Neural cell (in vitro differentiated cells): ENCODE measurements around the gene RPGRIP1L.

Experiments used
- EP300 ChIP-seq: fragments of 450-650 bp; conservative IDR thresholded peaks from 2 replicates; pipeline ENCODE4 v1.6.1; 2014; ENCODE audit warnings: antibody characterized with exemption, mild to moderate bottlenecking, moderate library complexity; ENCODE audit not compliant: poor library complexity, severe bottlenecking
- RAD21 ChIP-seq: fragments of 450-650 bp; conservative IDR thresholded peaks from 2 replicates; pipeline ENCODE4 v1.6.1; 2014; ENCODE audit warnings: antibody characterized with exemption, mild to moderate bottlenecking, moderate library complexity
- TF ChIP-seq, protein P1 (sequence below): fragments of 450-650 bp; IDR thresholded peaks from 2 replicates; pipeline ENCODE4 v1.5.1; 2014; ENCODE audit warnings: antibody characterized with exemption, mild to moderate bottlenecking, moderate library complexity; ENCODE audit not compliant: poor library complexity, severe bottlenecking

DNA sequence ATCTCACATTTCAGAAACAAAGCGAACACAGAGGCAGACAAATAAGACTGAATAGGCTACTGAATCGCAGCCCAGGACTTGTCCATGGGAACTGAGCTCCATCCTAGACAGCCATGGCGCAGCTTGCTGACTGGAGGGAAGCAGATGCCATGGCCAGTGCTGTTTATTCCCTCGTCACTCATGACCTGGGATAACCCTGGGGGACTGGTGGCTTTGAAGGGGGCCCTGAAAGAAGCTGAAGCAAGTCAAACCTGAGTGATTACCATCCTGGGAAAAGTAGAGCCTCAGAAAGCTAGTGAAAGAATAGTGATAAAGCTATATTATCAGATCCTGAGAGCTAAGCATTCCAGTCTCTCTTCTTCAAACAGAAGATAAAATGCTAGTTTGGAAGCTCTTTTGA lies 94.1 kb downstream of the RPGRIP1L start:
- TF ChIP-seq EP300 (no peak), RAD21 (no peak)
- TF ChIP-seq, protein P1, sequence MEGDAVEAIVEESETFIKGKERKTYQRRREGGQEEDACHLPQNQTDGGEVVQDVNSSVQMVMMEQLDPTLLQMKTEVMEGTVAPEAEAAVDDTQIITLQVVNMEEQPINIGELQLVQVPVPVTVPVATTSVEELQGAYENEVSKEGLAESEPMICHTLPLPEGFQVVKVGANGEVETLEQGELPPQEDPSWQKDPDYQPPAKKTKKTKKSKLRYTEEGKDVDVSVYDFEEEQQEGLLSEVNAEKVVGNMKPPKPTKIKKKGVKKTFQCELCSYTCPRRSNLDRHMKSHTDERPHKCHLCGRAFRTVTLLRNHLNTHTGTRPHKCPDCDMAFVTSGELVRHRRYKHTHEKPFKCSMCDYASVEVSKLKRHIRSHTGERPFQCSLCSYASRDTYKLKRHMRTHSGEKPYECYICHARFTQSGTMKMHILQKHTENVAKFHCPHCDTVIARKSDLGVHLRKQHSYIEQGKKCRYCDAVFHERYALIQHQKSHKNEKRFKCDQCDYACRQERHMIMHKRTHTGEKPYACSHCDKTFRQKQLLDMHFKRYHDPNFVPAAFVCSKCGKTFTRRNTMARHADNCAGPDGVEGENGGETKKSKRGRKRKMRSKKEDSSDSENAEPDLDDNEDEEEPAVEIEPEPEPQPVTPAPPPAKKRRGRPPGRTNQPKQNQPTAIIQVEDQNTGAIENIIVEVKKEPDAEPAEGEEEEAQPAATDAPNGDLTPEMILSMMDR = no peak
